HG03520 (cell line): ENCODE results near the gene GMEB2.

Experiments
- ATAC-seq: cut with Tn5 transposase; IDR thresholded peaks from one replicate; pipeline ENCODE4 v1.9.1; 2021; ENCODE audit warnings: mild to moderate bottlenecking, moderate library complexity; ENCODE audit not compliant: unreplicated experiment

GMEB2 gene

DNA sequence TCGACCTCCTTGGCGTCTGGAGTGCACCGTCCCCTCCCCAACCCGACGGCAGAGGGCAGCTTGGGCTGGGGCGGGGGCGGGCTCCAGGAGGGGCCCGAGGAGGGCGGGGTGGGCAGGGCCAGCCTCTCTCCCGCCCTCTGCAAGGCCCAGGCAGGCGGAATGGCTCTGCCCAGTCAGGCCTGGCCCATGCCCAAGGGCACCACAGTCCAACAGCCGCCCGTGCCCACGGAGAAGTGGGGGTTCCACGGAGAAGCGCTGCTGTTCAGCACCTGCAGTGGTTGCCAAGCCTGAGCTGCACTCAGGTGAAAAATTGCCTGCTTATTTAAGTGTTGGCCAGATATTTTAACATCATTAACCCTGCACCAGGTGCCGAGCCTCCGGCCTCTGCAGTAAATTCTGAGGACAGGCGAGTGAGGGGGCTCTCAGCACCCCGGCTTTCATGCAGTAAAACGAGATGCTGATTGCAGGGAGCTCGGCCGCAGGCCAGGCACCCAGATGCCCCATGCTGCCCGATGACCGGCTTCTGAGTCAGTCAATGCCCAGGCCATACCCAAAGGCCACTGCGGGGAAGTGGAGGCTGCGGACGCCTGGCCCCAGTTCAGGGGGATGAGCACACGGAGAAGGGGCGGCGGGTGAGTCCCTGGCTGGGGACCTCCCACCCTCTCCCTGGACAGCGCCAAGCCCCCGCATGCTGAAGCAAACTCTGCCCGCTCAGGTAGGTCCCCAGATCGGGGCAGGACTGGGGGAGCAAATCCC, 79.0 kb downstream of the GMEB2 start, which contains the start of gene SRMS:
TSS of gene SRMS (minus strand) at position 25 of the 756 bp plus-strand sequence. CDS start 286 bp downstream, outside the sequence.
- no peak for ATAC-seq

DNA sequence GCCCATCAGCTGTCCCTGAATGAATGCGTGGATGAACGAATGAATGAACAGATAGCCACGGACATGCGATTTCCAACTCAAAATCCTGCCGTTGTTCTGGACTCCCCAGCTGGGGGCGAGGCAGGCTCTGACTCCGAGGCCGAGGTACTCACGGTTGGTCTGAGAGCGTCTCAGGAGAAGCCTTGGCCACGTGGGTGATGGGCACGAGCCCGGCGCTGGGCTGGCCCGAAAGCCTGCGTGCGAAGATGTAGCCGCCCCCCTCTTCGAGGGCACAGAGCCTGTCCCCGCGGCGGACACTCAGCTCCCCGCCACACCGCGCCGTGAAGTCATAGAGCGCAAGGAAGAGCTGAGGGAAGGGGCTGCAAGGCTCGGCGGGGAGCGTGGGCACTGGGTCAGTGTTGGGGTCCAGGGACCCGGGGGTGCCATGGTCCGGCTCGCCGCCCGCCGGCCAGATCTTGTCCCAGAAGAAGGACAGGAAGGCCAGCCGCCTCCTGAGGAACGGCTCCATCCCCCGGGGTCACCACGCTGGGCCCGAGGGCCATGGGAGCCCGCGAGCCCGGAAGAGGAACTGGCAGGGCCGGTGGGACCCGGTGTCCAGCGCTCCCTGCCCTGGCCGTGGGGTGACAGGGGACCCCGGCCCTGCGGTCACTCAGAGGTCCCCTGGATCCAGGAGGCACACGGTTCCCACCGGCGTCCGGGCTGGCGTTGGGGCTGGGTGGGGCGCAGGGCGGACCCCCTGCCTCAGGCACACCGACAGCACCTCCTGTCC, 79.8 kb downstream of the GMEB2 start:
- ATAC-seq = no peak

DNA sequence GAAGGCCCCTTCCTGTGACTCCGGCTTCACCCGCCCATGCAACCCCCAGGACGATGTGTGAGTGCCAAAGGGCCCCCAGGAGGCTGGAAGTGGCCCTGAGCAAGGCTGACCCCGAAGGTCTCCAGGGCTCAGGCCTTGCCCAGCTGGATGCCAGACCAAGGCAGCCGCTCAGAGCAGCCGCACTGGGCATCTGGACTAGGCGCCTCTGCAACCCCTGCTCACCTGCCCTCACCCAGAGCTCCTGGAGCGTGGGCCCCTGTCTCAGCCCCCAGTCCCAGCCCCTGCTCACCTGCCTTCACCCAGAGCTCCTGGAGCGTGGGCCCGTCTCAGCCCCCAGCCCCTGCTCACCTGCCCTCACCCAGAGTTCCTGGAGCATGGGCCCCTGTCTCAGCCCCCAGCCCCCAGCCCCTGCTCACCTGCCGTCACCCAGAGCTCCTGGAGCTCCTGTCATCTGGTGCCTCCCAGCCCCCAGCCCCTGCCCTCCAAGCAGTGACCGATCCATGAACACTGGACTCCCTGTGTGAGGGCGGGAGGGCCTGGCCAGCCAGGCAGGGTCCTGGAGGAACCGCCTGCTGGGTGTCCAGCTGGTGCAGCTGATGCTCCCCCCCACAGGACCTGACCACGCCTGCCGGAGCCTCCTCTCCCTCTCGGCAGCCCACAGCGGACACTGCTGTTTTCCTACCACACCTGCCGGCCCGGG, 80.5 kb downstream of the GMEB2 start:
- no peak for ATAC-seq

DNA sequence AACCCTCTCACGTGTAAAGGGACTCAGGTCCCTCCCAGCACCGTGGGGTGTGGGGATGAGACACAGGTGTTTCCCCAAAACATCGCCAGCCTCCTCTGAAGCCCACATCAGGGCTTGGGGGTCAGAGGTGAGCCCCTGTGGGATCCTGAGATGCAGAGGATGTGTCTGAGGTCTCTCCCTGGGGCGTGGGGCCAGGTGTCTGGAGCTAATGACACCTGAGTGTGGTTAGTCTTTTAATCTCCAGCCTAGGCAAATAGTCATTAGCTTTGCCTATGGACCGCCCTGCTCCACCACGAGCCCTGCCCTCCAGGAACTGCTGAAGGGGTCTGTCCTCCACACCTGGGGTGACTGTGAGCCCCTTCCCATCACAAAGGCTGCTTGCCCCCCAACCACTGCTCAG, 81.1 kb downstream of the GMEB2 start:
- ATAC-seq = no peak

DNA sequence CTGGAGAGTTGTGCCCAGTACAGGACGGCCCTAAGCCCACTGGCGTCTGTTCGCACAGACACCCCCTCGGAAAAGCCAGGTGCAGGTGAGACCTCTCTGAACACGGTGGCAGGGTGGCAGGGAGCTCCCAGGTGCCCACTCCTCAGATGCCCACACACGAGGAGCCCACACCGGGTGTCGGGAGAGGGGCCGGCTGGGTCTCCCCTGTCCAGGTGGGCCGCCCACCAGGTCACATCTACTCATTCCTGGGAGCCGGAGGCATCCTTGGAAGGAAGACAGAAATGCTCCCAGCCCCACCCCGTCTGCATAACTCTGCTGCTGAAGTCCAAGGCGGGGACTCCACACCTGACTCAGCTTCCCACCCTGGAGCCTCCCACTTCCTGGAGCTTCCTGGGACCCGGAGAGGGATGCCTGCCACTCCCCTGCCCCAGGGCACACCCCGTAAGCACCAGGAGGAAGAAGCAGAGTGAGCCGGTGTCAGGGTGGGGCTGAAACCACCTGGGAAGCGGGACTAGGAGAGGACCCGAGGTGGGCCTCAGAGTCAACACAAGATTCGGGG, 81.9 kb downstream of the GMEB2 start:
- no peak for ATAC-seq

DNA sequence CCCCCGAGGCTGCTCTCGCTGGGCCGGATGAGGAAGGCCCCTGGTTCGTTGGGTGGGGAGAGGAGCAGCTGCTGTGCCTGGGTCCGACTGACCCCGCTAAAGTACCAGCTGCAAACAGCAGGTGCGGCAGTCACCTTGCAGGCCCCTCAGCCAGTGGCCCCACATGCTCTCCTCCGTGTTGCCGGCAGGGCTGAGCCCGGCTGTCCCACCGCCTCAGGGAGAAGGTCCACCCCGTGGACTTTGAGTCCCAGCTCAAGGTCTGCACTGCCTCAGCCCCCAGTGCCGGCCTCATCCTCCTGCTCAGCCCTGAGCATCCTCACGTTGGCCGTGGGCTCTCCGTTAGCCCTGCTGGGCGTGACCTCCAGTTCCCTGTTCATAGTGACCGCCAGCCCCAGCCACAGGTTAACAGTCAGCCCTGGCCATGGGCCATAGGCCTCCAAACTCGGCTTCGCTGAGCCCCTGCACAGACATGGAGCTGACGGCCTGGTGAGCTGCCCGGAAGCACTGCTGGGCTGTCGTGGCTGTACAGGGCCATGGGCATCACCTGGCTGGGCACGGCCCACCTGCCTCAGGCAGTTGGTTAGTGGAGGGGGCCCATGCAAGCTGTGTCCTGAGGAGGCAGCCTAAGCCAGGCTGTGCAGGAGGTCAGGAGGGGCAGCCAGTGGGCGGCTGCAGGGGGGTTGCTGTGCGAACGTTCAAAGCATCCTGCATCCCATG, 82.5 kb downstream of the GMEB2 start:
- no peak for ATAC-seq

DNA sequence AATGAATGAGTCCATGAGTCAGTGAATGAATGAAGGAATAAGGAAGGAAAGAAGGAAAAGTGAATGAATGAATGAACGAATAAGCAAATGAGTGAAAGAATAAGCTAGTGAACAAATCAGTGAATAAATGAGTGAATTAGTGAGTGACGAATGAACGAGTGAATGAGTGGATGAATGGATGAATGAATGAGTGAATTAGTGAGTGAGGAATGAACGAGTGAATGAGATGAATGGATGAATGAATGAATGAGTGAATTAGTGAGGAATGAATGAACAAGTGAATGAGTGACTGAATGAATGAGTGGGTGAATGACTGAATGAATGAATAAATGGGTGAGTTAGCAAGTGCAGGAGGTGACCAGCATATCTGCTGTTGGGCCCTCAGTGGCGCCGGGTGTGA, 83.2 kb downstream of the GMEB2 start:
- no peak for ATAC-seq

DNA sequence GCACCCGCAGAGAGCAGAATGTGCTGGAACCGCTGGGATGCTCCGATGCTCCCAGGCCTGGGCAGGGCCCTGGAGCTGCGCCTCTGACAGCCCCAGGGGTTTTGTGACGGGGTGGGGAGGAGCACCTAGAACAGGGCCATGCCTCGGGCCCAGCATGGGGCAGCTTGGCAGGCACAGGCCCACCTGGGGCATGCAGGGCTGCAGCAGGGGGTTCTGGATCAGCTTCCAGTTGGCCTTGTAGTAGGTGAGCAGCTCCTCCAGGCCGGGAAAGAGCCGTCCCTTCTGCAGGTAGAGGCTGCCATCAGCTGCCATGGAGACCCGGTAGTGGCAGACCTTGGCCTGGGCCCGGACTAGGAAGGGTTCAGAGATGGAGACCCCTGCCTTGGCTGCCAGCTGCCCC, 83.8 kb downstream of the GMEB2 start:
- ATAC-seq = no peak

DNA sequence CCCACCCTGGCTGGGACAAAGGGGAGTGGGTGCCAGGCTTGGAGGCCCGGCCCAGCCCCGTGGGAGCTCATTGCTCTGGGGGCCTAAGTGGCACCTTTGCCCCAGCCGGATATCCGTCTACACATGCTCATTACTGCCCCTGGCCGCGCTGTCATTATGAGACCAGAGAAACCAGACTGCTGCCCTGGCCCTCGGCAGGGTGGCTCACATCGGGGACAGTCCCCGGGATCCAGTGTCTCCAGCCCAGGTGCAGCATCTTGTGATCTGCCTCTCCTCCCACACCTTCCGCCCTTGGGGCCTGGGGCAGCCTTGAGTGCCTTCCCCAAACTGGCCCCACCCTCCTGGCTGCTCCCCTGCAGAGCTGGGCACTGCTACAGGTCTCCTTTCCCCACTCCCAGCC, 84.2 kb downstream of the GMEB2 start:
- ATAC-seq = no peak

DNA sequence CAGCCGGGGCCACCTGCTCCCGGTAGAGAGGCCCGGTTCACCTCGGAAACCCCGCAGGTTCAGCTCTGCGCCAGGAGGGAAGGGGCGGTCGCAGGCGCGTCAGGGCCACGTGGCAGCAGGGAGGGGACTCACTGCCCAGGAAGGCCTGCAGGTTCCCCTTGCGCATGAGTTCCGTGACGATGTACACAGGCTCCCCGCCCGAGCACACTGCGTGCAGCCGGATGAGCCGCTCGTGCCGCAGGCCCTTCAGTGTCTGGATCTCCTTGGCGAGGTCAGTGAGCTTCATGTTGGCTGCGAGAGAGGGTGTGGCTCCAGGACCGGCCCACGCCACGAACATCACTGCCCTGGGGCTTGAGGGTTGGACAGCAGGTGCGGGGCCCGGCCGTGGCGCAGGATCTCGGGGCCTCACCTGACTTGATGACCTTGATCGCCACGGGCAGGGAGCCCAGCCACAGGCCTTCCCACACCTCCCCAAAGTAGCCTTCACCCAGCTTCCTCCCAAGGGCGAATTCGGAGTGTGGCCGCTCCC, 84.8 kb downstream of the GMEB2 start:
- no peak for ATAC-seq

DNA sequence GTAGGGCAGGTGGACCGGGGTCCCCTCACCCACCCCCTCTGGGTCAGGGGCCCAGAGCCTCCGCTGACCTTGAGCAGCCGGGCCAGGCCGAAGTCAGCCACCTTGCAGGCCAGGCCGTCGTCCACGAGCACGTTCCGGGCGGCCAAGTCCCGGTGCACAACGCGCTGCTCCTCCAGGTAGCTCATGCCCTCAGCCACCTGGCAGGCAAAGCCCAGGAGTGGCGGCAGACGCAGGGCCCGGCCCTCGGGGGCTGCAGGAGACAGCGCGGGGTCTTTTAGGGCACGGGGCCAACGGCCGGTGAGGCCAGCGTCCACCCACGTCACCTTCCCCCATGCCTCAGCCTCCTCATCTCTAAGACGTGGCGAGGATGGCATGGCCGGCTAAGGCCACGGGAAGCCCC, 85.5 kb downstream of the GMEB2 start:
- ATAC-seq = no peak

DNA sequence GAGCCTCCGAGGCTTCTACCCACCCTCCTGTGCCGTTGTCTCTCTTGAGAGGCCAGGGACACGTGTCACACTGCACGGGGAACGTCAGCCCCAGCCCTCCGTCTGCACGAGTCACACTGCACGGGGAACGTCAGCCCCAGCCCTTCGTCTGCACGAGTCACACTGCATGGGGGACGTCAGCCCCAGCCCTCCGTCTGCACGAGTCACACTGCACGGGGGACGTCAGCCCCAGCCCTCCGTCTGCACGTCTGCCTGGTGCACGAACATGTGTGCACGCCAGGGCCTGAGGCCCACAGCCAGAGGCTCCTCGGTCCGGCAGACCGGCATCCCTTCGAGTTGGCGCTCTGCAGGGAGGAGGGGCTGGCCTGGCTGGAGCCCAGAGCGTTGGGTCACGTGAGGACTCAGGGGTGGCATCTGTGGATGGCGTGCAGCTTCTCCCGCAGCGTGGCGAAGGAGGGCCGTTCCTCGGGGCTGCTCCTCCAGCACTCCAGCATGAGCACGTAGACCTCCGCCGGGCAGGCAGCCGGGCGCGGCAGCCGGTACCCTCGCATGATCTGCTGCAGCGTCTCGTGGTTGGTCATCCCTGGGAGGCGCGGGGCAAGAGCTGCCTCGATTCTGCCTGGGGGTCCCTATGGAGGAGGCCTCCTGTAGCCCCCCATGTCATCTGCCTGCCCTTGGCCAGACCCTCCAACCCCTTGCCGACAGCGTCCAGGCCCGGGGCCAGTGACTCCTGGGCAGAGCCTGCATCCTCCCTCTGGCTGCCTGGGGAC, 86.3 kb downstream of the GMEB2 start:
- ATAC-seq = no peak

DNA sequence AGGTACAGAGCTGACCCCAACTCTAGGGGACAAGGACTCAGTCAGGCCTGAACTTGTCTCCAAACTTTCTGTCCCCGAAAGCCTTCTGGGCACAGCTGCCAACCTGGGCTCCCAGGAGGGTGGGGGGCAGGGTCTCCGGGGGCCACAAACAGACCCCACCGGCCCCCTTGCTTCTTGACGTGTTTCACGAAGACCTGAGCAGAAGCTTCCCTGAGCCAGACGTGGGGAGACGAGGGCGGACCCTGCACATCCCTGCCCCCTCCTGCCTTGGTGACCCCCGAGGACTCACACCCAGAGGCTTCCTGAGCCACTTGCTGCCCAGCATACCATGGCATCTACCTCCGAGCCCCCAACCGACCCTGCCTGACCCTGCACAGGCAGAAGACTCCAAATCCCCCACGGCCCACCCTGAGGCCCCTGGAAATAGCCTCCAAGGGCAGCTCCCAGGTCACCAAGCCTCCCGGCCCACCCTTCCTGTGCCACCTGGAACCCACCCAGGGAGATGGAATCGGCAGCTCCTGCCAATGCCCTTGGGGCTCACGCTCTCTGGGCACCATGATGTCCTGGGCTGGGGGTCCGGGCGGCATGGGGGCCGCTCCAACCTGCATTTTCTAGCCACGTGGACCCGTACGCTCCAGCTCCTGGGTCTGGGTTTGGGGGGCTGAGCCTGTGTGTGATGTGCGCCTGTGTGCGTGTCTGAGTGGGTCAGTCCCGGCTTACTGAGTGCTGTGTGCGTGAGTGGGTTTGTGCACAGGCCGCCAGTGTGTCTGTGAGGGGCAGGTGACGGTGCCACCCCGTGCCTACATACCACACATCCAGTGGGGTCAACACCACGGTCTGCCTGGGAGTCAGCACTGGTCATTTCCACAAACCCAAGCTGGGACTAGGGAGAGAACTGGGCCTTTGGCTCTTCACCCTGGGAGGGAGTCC, 87.2 kb downstream of the GMEB2 start:
- ATAC-seq = no peak

DNA sequence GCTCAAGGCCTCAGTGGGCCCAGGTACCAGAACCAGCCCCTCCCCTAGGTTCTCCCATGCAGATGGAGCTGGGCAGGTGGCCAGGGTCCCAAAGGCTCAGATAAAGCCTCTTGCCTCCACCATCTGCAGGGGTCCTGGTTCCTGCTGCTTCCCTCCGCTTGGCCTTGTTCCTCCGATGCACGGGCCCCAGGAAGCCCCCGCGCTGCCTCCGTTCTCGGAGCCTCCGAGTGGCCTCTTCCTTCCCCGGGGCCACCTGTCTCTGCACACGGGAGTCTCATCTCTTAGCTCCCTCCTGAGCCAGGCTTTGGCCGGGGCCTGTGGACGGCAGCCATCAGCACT, 87.8 kb downstream of the GMEB2 start:
- ATAC-seq = no peak

DNA sequence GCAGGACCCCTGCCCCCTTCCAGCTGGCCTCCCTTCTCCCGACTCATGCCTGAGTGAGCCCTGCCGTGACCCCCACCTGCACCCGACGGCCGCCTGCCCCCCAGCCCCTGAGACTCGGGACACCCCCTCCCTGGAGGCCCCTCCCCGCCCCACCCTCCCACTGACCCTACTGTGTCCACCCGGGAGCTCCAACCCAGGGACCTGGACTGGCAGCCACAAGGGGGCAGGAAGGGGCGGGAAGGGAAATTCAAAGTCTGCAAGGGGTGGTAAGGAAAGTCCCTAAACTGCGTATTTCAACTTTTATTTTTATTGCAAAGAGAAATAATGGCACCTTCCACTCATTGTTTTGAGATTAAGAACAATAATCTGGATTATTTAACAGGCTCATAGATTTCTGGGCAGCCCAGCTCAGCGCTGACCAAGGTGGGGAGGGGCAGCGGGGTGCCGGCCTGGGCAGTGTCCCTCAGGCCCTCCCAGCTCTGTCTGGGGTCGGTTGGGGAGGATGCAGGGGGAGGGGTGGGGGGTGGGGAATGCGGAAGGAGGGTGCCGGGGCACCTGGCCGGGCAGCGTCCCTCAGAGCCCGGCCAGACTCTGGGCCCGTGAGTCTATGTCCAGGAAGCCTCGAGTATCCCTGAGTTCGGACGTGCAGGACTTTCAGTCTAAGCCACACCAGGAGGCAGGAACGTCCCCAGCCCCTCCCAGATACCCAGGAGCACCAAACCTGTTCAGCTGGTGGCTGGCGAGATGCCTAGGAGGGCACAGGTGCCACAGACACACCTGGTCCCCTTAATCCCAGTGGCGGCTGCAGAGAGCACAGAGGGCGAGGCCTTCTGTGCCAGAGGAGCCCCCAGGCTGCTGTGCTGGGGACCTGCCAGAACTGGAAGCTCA, 88.5 kb downstream of the GMEB2 start:
- ATAC-seq = no peak
